Stimulated activated CD4-positive, alpha-beta T cell treated with anti-CD3 and anti-CD28 coated beads, TNF-alpha, amount 100 ng/mL, for 4 hours (primary cell): Measurements from ENCODE around the gene UCHL5.

Experiments
- DNase-seq, 3 experiments: peaks; one replicate each; pipeline ENCODE4 v3.0.0-alpha.2; 2020; ENCODE audit warnings: low read depth in 3 of 3

UCHL5 gene

DNA sequence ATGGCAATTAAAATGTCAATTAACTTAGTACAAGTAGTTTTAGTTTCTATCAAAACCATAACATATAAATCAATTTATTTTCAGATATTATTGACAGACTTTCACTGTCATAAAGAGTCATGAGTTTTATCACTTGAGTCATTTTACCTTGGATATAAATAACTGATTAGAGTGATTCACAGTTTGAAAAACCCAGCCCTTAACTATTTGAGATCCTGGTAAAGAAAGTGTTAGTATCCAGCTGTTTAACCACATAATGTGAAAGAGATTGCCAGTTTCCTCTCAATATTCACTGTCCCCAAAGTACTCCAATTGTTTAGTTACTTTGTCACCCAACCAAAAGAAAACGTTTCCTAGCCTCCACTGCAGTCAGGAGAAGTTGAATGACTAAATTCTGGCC lies 91.3 kb downstream of the UCHL5 start:
- no peak for DNase-seq

DNA sequence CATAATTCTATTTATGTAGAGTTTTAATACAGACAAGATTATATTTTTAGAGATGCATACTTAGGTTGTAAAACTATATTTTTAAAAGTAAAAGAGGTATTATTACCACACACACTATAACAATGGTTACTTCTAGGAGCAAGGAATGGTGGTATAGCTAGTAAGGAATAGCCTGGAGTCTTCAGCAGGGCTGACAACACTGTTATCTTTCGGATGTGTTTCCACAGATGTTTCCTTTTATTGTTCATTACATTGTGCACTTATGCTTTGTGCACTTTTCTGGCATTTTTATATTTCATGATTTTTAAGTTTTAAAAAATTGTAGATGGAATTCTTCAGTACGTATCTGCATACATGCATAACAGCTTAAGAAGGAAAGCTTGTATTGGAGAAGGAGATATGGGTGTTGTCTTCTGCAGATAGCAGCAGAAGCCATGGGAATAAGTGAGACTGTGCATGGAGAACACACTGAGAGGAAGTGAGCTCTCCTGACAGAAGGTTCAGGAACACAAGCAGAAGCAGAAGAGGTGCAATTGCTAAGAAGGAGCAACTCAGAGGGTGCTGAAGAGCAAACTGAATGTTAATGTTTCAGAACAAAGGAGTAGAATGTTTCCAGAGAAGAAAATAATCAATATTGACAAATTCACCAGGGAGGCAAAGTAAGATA lies 91.8 kb downstream of the UCHL5 start:
- no peak for DNase-seq

DNA sequence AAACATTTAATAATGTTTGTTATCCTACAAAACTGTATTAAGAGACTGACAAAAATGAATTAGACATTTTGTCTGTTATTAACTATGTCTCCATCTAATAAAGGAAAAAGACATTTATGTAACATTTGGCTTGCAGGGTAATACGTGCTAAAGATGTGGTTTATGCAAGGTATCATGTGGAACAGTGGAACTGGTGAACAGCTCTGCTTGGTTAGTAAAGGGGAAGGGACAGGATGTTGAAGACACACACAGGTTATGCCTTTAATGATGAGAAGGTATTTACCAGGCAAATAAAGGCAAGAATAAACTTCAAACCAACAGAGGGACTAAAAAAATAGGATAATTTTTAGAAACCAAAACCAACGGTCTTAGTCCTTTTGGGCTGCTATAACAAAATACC lies 93.1 kb downstream of the UCHL5 start:
- no peak for DNase-seq

DNA sequence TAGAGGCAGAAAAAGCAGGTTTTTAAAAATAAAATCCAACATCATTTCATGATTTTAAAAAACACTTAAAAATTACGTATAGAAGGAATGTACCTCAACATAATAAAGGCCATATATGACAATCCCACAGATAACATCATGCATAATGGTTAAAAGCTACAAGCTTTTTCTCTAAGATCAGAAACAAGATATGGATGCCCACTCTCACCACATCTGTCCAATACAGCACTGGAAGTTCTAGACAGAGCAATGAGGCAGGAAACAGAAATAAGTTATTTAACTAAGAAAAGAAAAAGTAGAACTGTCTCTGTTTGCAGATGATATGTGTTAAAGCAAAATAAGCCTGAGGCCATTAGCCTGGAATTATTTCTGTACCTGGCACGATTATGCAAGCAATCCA lies 96.3 kb downstream of the UCHL5 start:
- DNase-seq, result no peak
